ENCODE measurements around the gene PIK3R5.
"Not testable (repeated sequence)": the region's sequence is repeated elsewhere in the genome, so short reads cannot be mapped to it uniquely, and the experiment has no call there.

Gene PIK3R5, protein sequence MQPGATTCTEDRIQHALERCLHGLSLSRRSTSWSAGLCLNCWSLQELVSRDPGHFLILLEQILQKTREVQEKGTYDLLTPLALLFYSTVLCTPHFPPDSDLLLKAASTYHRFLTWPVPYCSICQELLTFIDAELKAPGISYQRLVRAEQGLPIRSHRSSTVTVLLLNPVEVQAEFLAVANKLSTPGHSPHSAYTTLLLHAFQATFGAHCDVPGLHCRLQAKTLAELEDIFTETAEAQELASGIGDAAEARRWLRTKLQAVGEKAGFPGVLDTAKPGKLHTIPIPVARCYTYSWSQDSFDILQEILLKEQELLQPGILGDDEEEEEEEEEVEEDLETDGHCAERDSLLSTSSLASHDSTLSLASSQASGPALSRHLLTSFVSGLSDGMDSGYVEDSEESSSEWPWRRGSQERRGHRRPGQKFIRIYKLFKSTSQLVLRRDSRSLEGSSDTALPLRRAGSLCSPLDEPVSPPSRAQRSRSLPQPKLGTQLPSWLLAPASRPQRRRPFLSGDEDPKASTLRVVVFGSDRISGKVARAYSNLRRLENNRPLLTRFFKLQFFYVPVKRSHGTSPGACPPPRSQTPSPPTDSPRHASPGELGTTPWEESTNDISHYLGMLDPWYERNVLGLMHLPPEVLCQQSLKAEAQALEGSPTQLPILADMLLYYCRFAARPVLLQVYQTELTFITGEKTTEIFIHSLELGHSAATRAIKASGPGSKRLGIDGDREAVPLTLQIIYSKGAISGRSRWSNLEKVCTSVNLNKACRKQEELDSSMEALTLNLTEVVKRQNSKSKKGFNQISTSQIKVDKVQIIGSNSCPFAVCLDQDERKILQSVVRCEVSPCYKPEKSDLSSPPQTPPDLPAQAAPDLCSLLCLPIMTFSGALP

DNA sequence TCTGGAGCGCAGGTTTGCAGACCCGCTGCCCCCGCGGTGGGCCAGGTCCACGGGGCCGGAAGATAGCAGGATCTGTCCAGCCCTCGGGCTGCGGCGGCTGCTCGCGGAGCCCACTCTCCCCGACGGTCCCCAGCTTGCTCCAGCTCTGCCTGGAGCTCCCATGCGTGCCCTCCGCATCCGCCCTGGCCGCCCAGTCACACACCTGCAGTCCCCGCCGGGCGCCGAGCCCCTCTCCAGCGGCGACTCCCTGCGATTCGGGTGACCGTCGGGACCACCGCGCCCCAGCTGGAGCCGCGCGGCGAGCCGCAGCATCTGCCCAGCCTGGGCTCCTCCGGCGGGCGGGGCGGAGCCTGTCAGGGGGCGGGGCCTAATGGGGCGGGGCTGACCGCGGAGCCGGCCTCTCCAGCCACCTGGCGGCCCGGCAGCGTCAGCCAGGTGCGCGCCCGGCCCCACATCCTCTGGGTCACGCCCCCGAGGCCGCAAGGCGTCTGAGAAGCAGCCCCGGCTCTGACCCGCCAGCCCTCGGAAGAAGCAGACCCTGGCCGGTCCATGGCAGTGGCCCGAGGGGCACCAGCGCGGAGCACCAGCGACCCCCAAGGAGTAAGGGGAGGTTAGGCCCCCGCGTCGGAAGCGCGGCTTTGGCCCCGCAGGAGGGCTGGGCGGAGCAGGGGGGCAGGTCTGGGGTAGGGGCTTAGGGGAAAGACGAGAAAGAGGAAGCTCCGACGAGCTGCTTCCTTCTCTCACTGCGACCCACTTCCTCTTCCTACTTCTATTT, at the start of gene PIK3R5:
PIK3R5 (minus strand) TSS at position 314 of the 775 bp plus-strand sequence. CDS start 54,213 bp downstream, outside the sequence.
- no peak for FAIRE-seq

- FAIRE-seq = no peak
Measured at GRCh38 chr17:9011001-9011400, 45.5 kb upstream of the PIK3R5 start.

DNA sequence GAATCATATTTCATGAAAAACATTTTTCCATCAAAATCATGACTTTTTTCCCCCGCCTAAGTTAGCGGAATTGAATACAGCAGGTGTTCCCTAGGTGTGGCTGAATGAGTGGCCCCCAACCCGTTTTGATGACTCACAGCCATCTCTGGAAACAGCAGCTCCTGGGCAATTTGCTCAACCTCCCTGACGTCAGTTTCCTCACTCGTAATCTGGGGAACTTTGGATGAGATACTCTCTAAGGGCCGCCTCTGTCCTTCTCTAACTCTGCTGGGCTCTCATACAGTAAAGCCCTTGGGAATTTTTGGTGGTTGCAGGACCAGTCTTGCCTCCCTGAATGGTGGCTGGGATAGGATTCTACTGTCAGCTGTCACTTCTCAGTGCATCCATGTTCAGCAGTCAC, 44.2 kb upstream of the PIK3R5 start:
- no peak for FAIRE-seq

DNA sequence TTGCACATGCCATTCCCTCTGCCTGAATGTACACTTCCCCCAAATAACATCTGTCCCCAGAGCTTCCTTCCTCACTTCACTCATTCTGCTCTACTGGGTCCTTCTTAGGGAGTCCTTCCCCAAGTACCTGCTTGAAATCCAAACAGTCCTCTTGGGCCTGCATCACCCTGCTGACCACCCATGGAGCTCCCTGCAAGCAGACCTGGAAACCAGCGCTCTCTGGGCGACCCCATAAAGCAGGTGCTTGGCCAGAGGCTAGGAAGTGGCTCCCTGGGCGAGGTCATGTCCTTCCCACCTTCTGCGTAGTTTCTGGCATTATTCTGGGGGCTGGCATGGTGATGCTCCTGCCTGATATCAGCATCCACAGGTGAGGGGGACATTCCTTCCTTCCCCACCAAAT, 43.6 kb upstream of the PIK3R5 start:
- no peak for FAIRE-seq

DNA sequence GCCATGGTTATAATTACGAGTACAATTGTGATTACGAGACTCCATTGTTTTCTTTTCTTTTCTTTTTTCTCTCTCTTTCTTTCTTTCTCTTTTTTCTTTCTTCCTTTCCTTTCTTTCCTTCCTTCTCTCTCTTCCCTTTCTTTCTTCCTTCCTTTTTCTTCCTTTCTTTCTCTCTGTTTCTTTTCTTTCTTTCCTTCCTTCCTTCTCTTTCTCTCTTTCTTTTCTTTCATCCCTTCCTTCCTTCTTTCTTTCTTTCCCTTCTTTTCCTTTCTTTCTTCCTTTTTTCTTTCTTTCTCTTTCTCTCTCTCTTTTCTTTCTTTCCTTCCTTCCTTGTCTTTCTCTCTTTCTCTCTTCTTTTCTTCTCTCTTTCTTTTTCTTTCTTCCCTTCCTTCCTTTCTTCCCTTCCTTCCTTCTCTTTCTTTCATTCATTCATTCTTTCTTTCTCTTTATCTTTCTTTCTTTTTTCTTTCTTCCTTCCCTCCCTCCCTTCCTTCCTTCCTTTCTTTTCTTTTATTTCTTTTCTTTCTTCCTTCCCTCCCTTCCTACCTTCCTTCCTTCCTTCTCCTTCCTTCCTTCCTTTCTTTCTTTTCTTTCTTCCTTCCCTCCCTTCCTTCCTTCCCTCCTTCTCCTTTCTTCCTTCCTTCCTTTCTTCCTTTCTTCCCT, 41.7 kb upstream of the PIK3R5 start:
- no peak for FAIRE-seq

DNA sequence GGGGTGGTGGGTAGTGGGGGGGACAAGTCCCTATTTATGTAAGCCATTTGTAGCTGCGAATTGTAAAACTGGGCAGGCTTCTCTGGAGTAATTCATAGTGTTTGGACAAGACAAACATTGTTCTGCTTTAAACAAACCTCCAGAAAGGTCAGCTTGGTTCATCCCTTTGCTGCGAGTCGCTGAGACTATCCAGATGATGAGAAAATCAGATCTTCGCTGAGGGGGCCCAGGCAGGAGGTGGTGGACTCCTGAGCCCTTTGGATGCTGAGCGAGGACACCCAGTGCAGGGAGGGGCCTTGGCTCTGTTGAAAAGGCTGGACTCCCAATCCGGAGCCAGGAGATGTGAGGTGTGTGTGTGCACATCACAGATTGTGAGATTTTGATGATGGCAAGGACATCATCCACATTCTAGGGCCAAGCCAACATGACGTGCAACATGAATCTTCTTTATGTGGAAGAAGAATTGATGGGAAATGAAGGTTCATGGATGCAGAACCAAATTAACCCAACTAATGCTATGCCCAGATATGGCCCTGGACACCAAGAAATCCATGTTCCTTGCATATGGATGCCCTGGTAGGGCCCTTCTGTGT, 40.8 kb upstream of the PIK3R5 start:
- FAIRE-seq = no peak

DNA sequence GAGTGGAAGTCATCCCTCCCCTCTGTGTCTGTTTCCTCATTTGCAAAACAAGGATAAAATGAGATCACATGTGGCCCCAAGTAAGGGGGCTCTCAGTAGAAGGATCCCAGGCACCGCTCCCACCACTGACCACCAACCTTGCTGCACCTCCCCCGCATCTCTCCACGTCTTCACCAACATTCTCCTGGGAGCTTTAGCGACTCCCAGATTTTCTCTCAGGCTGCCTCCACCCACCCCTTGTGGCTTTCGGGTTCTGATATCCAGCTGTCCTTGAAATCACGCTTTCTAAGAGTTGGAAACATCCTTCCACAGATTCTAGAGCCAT, 39.4 kb upstream of the PIK3R5 start:
- FAIRE-seq = no peak

DNA sequence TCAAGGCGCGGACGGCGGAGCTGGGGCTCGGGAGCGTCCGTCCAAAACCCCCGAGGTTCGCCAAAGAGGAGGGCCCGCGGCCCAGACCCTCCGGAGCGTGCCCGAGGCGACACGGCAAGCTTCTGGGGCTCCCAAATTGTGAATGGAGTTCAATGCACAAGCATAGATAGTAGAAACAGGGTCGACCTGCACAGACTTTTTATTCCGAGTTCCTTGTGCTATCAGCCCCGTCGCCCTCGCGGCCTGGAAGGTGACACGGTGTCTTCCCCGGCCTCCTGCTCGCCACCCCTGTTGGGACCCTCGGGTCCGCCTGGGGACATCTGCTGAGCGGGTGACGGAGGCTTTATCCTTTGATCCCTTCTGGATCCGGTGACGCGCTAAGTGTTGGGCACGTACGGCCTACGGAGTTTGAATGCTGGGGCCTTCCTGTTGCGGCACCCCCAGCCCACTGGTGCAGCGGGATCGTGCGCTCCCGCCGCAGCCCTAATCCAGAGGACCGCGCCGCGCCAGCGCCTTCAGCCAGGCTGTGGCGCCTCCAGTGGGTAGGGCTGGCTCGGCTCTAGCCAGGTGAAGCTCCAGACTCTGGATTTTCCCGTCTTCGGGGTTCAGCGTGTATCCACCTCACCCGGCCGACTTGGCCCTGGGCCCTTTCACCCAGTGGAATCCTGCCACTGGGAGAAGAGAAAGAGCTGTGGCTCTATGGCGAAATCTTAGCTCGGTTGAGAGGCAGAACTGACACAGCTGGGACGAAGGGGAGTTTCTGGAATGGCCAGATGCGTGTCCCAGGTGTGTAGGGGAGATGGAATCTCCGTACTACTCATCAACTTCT, 38.8 kb upstream of the PIK3R5 start:
- FAIRE-seq = no peak

DNA sequence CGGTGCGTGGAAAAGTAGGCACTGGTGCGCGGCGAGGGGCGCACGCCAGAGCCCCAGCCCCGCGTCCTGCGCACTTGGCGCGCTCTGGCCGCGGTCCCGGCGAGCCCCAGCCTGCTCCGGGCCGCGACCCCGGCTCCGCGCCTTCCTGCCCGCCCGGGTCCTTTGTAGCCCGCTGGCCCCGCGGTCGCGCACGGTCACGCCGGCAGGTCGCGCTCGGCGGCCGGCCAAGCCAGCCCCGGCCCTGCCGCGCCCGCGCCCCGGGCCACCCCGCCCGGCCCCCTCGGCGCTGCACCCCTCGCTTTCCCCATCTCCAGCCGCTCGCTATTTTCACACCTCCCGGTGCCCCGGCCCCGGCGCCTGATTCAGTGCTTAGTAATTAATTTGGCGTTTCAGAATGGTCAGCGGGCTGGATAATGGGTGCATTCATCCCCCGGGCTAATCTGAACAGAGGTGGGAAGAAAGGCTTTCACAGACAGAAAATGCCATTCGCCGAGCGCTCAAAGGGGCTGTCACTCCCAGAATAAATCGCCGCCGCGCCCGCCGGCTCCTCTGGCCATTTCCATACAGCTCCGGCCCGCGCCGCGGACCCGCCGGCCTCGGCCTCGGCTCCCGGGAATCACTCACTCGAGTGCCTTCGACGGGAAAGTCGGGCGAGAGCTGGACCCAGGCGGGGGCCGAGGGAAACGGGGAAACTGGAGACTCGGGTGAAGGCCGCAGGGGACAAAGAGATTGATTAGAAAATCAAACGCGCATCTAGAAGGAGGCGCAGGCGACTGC, 38.0 kb upstream of the PIK3R5 start:
- FAIRE-seq = no peak

DNA sequence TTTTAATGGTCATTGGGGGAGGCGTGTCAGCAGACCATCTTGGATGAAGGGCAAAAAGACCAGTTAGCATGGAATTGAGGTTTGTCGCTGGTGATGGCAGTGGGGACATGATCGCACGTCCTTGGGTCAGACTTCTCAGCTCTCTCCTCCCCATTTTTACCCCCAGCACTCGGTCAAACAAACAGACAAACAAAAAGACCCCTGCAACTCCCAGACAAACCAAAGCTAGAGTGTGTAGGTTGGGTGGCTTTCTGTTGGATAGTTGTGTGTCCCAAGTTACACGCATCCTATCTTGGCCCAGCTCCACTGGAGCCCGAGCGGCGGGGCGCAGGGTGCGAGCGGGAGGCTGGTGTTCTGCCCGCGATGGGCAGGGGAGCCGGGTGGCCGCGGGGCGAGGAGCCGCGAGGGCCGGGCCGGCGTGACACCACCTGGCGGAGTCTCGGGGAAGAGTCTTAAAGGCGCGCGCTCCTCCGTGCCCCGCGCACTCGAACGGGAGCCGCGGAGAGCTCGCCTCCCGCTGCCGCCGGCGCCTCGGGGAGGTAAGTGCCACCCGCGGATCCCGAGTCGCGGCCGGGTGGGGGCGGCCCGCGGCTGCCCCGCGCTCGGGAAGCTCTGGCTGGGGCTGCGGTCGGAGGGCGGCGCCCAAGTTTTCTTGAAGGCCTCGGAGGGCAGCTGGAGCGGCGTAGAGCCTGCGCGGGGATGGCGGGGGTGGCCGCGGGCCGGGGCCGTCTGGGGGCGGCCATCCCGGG, 37.3 kb upstream of the PIK3R5 start:
- no peak for FAIRE-seq

DNA sequence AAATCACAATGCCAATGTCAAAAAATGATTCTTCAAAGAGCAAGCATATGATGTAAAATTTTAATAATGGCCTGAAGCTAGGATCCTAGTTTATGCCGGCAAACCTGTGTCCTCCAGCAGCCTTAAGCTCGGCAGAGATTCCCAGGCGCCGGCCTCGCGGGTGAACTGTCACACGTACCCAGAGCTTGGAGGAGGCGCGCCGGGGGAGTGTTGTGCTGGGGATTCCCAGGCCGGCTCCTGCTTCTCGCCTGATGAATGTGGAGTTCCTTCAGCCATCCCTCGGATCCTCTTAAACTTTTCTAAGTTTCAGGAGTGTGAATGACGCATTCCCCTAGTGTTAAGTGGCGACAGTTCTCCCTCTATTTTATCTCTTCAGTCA, 36.7 kb upstream of the PIK3R5 start:
- FAIRE-seq = no peak

- no peak for FAIRE-seq
Measured at GRCh38 chr17:9001559-9001958, 36.1 kb upstream of the PIK3R5 start.

DNA sequence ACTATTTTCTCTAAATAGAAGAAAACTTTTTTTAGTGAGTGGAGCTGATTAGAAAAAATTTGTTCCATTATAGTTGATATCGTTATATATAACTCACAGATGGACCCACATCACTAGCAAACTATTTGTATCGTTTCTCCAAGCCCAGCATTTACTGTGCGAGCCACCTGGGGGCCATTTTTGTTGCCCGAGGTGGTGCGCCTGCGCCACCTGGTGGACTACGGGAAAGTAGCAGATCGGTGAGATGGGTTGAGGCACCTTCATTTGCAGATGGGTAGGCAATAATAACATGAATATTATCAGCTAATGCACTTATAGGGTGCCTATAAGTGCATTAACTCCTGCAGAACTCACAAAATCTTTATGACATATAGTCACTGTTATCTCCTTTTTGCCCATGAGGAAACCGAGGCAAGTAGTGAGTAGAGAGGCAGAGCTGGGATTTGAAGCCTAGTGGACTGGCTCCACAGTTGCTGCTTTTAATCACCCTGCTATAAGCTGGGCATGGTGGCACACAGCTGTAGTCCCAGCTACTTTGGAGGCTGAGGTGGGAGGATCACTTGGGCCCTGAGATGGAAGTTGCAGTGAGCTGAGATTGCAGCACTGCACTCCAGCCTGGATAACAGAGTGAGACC, 32.6 kb upstream of the PIK3R5 start:
- peak; percentile 15 for FAIRE-seq

DNA sequence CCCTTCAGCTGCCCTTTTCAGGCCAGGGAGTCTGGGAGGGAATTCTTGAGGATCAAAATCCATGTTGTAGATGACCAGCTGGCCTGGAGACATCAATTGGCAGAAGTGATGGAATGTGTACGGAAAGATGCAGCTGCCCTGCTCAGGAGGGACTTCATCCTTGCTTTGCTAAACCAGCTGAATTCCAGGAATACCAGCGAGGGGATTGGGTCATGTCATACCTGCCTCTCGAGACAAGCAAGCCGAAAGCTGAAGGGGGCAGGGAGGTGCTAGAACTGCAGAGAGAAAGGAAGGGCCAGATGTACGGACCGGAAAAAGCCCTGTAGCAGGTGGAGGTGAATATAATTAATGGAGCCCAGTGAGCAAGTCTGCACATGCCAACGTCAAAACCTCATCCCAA, 30.2 kb upstream of the PIK3R5 start:
- no peak for FAIRE-seq

GRCh38 chr17:8994319-8994718, 28.8 kb upstream of the PIK3R5 start:
- no peak for FAIRE-seq

DNA sequence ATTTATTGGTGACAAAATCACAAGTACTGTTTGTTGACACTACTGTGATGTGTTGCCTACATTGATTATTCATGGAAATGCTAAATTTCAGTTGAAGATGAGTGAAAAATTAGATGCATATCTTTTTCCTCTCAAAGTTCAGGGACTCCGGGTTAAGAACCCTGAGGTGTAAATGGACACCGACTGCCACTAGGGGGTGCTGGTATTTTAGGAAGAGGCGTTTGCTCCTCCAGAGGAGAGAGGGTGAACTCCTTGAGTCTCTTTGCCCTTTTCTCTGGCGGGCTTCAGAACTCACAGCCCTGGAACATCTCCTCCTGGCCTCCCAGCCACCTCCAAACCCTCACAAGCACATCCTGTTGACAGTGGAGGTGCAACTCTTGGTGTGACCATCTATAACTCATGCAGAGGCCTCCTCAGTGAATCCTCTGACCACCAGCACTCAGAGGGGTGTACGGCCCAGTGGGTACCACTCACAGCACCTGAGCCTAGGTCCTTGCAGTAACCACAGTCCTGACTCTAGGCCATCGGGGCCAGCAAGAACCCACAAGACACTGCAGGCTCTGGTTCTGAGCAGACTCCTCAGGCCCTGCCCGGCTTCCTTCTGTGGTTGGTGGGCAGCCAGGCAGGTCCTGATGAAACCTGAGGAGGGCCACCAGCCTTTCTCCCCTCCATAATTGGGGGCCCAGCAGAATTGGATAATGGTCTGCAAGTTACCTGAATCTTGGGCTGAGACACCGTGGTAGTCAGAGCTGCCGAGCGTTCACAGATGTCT, 26.2 kb upstream of the PIK3R5 start:
- no peak for FAIRE-seq

GRCh38 chr17:8988263-8988935, 22.9 kb upstream of the PIK3R5 start:
- FAIRE-seq = not testable (repeated sequence)

DNA sequence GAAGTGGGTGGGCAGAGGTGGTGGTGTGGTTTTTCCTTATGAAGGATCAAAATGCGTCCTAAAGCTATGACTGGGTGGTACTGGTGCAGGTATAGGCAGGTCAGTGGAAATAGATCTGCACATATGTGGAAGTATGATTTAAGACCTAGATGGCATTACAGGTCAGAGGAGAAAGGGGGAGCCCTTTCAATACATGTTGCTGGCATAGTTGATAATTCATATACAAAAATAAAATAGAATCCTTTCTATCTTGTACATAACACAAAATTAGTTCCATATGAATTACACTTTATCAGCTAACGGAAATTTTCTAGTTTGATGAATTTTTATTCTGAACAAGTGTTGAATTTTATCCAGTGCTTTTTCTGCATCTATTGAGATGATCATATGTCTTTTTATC, 20.8 kb upstream of the PIK3R5 start:
- no peak for FAIRE-seq
